Measurements from ENCODE around the gene CSAG2. TPM values are rescaled to one million over a fixed set of nuclear protein-coding genes. Genes with fewer than 3 reads are reported as not detected.

CSAG2 gene
- not detected in 2 replicates for total RNA-seq

GRCh38 chrX:152709173-152709572 is at the start of gene CSAG2:
CSAG2 (minus strand) TSS chrX:152709273; CDS start chrX:152709112, 161 bp downstream.

GRCh38 chrX:152753686-152754650 is 44.9 kb upstream of the CSAG2 start, which contains the start of gene MAGEA2:
MAGEA2 (minus strand) TSS chrX:152753842; CDS start chrX:152751363, 2,479 bp downstream.

GRCh38 chrX:152733261-152733975 is 24.3 kb upstream of the CSAG2 start, which contains the start of the genes CSAG1 and MAGEA12:
CSAG1 (minus strand) TSS chrX:152733721; CDS start chrX:152732460, 1,261 bp downstream.
MAGEA12 (plus strand) TSS chrX:152733757; CDS start chrX:152736162, 2,405 bp downstream.

GRCh38 chrX:152713815-152714787 is 5.0 kb upstream of the CSAG2 start, which contains the start of gene MAGEA2B:
MAGEA2B (plus strand) TSS chrX:152714628; CDS start chrX:152717107, 2,479 bp downstream.

GRCh38 chrX:152697952-152698931 is 10.8 kb downstream of the CSAG2 start, which contains the start of gene MAGEA3:
MAGEA3 (plus strand) TSS chrX:152698794; CDS start chrX:152700833, 2,039 bp downstream.

Other genes starting within 250 kb of the CSAG2 start
- gene GABRQ, start 71.4 kb downstream of the CSAG2 start, total RNA-seq: not detected in 2 replicates
- not detected in 2 replicates for gene MAGEA3, start 10.5 kb downstream of the CSAG2 start, total RNA-seq
- not detected in 2 replicates for gene MAGEA2B, start 5.4 kb upstream of the CSAG2 start, total RNA-seq
- not detected in 2 replicates for gene CSAG1, start 24.4 kb upstream of the CSAG2 start, total RNA-seq
- gene MAGEA12, start 24.5 kb upstream of the CSAG2 start, total RNA-seq: not detected in 2 replicates
- not detected in 2 replicates for gene MAGEA2, start 44.6 kb upstream of the CSAG2 start, total RNA-seq
- gene CSAG3, start 49.9 kb upstream of the CSAG2 start, total RNA-seq: not detected in 2 replicates
- not detected in 2 replicates for gene MAGEA6, start 60.4 kb upstream of the CSAG2 start, total RNA-seq
- gene CETN2, start 121.5 kb upstream of the CSAG2 start, total RNA-seq: 24.3 and 58.2 TPM in 2 replicates
- gene NSDHL, start 121.8 kb upstream of the CSAG2 start, total RNA-seq: 23.6 and 52.3 TPM in 2 replicates
- gene ZNF185, start 188.8 kb upstream of the CSAG2 start, total RNA-seq: 2.0 and 13.6 TPM in 2 replicates